ENCODE data around the gene PLS1. TPM values are rescaled to one million over a fixed set of nuclear protein-coding genes. Genes with fewer than 3 reads are reported as not detected.

PLS1 gene
- total RNA-seq, 1 donor from 2014 or later = 22.5 TPM

GRCh38 chr3:142595141-142595540, 1.1 kb upstream of the PLS1 start:
- H3K4me3 ChIP-seq = peak overlapping the region; percentile 75
- no peak for DNase-seq (ENCODE audit: low spot score)
- no peak for TF ChIP-seq CTCF (IDR thresholded peaks at IDR 0.05)
- no peak for TF ChIP-seq EZH2phosphoT487 (IDR thresholded peaks at IDR 0.05)
- TF ChIP-seq EZH2 (IDR thresholded peaks at IDR 0.05) = no peak
- H3K36me3 ChIP-seq = no peaks in the 10 kb centered on the region
- Mint-ChIP-seq H3K27ac (no peak overlapping the region), H3K36me3 (no peaks in the 10 kb centered on the region), H3K4me3 (peak overlapping the region; percentile 97), H3K27me3 (ENCODE audit: insufficient read depth, low read depth) (peaks cover 7% of the 10 kb centered on the region), H3K4me1 (peaks cover 18% of the 10 kb centered on the region), H3K9me3 (no peaks in the 10 kb centered on the region)
- H3K4me1 ChIP-seq = peaks cover 5% of the 10 kb centered on the region
- no peak overlapping the region for H3K9ac ChIP-seq
- no peaks in the 10 kb centered on the region for H3K79me2 ChIP-seq (ENCODE audit: low read depth)
- H4K20me1 ChIP-seq (ENCODE audit: low read depth) = no peaks in the 10 kb centered on the region
- peak overlapping the region; percentile 96 for H3K4me2 ChIP-seq
- peaks cover 16% of the 10 kb centered on the region for H3K27me3 ChIP-seq
- peak overlapping the region; percentile 100 for H2AFZ ChIP-seq (replicated peaks)
- H3F3A ChIP-seq (ENCODE audit: low read depth) = no peaks in the 10 kb centered on the region
- H3K27ac ChIP-seq = no peak overlapping the region
- H3K9me3 ChIP-seq (ENCODE audit: low read depth) = no peaks in the 10 kb centered on the region

GRCh38 chr3:142595581-142595950, 627 bp upstream of the PLS1 start:
- Histone ChIP-seq H3K4me2 (peak overlapping the region; percentile 96), H3K4me3 (peak overlapping the region; percentile 75), H3K27me3 (peaks cover 16% of the 10 kb centered on the region), H3K36me3 (no peaks in the 10 kb centered on the region), H2AFZ (replicated peaks) (peak overlapping the region; percentile 100), H3K9ac (peak overlapping the region; percentile 54), H4K20me1 (ENCODE audit: low read depth) (no peaks in the 10 kb centered on the region), H3K79me2 (ENCODE audit: low read depth) (no peaks in the 10 kb centered on the region), H3K4me1 (peaks cover 5% of the 10 kb centered on the region), H3F3A (ENCODE audit: low read depth) (no peaks in the 10 kb centered on the region), H3K27ac (no peak overlapping the region), H3K9me3 (ENCODE audit: low read depth) (no peaks in the 10 kb centered on the region)
- H3K4me3 Mint-ChIP-seq = peak overlapping the region; percentile 97
- no peak overlapping the region for H3K27ac Mint-ChIP-seq
- DNase-seq (ENCODE audit: low spot score) = no peak
- H3K27me3 Mint-ChIP-seq (ENCODE audit: insufficient read depth, low read depth) = peaks cover 7% of the 10 kb centered on the region
- TF ChIP-seq EZH2 (IDR thresholded peaks at IDR 0.05) = no peak
- TF ChIP-seq EZH2phosphoT487 (IDR thresholded peaks at IDR 0.05) = no peak
- TF ChIP-seq CTCF (IDR thresholded peaks at IDR 0.05) = no peak
- H3K36me3 Mint-ChIP-seq = peaks cover 1% of the 10 kb centered on the region
- no peaks in the 10 kb centered on the region for H3K9me3 Mint-ChIP-seq
- H3K4me1 Mint-ChIP-seq = peaks cover 18% of the 10 kb centered on the region

- H3K4me3 ChIP-seq = peak overlapping the region; percentile 75
- no peaks in the 10 kb centered on the region for H3K36me3 ChIP-seq
- no peak overlapping the region for H3K27ac ChIP-seq
- Mint-ChIP-seq H3K27me3 (ENCODE audit: insufficient read depth, low read depth) (peaks cover 4% of the 10 kb centered on the region), H3K4me3 (peak overlapping the region; percentile 97), H3K36me3 (peaks cover 1% of the 10 kb centered on the region), H3K27ac (no peak overlapping the region), H3K9me3 (no peaks in the 10 kb centered on the region), H3K4me1 (peaks cover 18% of the 10 kb centered on the region)
- peaks cover 5% of the 10 kb centered on the region for H3K4me1 ChIP-seq
- DNase-seq (ENCODE audit: low spot score) = no peak
- no peaks in the 10 kb centered on the region for H4K20me1 ChIP-seq (ENCODE audit: low read depth)
- no peaks in the 10 kb centered on the region for H3F3A ChIP-seq (ENCODE audit: low read depth)
- TF ChIP-seq CTCF (IDR thresholded peaks at IDR 0.05) (no peak), EZH2 (IDR thresholded peaks at IDR 0.05) (no peak), EZH2phosphoT487 (IDR thresholded peaks at IDR 0.05) (no peak)
- peak overlapping the region; percentile 100 for H2AFZ ChIP-seq (replicated peaks)
- H3K27me3 ChIP-seq = peaks cover 16% of the 10 kb centered on the region
- H3K4me2 ChIP-seq = peak overlapping the region; percentile 96
- H3K9me3 ChIP-seq (ENCODE audit: low read depth) = no peaks in the 10 kb centered on the region
- H3K9ac ChIP-seq = no peak overlapping the region
- H3K79me2 ChIP-seq (ENCODE audit: low read depth) = no peaks in the 10 kb centered on the region
Measured at GRCh38 chr3:142596726-142597088, 514 bp downstream of the PLS1 start.

Data from neural progenitor cell (in vitro differentiated cells).